ENCODE data around the gene PCDHA1.

The PCDHA1 gene

GRCh38 chr5:141003031-141003430 is 217.1 kb downstream of the PCDHA1 start:
- Histone ChIP-seq H3K36me3 (no peaks in the 10 kb centered on the region), H3K27ac (no peak overlapping the region), H3K27me3 (peaks cover 18% of the 10 kb centered on the region), H3K4me1 (ENCODE audit: control insufficient read depth in 1 of 2, insufficient read depth in 1 of 2, low read depth in 1 of 2, low read length in 1 of 2) (no peaks in the 10 kb centered on the region), H3K9me3 (no peaks in the 10 kb centered on the region), H3K4me3 (ENCODE audit: low read depth in 1 of 2, low read length in 1 of 2) (no peak overlapping the region)
- TF ChIP-seq CTCF (IDR thresholded peaks at IDR 0.05), result no peak

- no peak for TF ChIP-seq CTCF (IDR thresholded peaks at IDR 0.05)
Measured at GRCh38 chr5:141003791-141004611, 218.1 kb downstream of the PCDHA1 start.

GRCh38 chr5:141007791-141008190 is 221.9 kb downstream of the PCDHA1 start:
- no peak overlapping the region for H3K4me3 ChIP-seq (ENCODE audit: low read depth in 1 of 2, low read length in 1 of 2)
- H3K9me3 ChIP-seq, result no peaks in the 10 kb centered on the region
- no peaks in the 10 kb centered on the region for H3K4me1 ChIP-seq (ENCODE audit: control insufficient read depth in 1 of 2, insufficient read depth in 1 of 2, low read depth in 1 of 2, low read length in 1 of 2)
- TF ChIP-seq CTCF (IDR thresholded peaks at IDR 0.05), result no peak
- H3K36me3 ChIP-seq, result no peaks in the 10 kb centered on the region
- no peaks in the 10 kb centered on the region for H3K27me3 ChIP-seq
- no peak overlapping the region for H3K27ac ChIP-seq

More at GRCh38 chr5:141003791-141004611, 218.1 kb downstream of the PCDHA1 start:
- Histone ChIP-seq H3K9me3 (no peaks in the 10 kb centered on the region), H3K4me3 (ENCODE audit: low read depth in 1 of 2, low read length in 1 of 2) (no peak overlapping the region), H3K27ac (no peak overlapping the region), H3K4me1 (ENCODE audit: control insufficient read depth in 1 of 2, insufficient read depth in 1 of 2, low read depth in 1 of 2, low read length in 1 of 2) (no peaks in the 10 kb centered on the region), H3K36me3 (no peaks in the 10 kb centered on the region), H3K27me3 (peaks cover 18% of the 10 kb centered on the region)

GRCh38 chr5:141010047-141010793 is 224.3 kb downstream of the PCDHA1 start:
- TF ChIP-seq CTCF (IDR thresholded peaks at IDR 0.05), result no peak
- Histone ChIP-seq H3K27ac (no peak overlapping the region), H3K27me3 (no peaks in the 10 kb centered on the region), H3K36me3 (no peaks in the 10 kb centered on the region), H3K4me3 (ENCODE audit: low read depth in 1 of 2, low read length in 1 of 2) (no peak overlapping the region), H3K4me1 (ENCODE audit: control insufficient read depth in 1 of 2, insufficient read depth in 1 of 2, low read depth in 1 of 2, low read length in 1 of 2) (no peaks in the 10 kb centered on the region), H3K9me3 (no peaks in the 10 kb centered on the region)

GRCh38 chr5:141017943-141018342 is 232.0 kb downstream of the PCDHA1 start:
- no peaks in the 10 kb centered on the region for H3K36me3 ChIP-seq
- TF ChIP-seq CTCF (IDR thresholded peaks at IDR 0.05), result no peak
- H3K27me3 ChIP-seq, result no peaks in the 10 kb centered on the region
- no peak overlapping the region for H3K27ac ChIP-seq
- H3K9me3 ChIP-seq, result no peaks in the 10 kb centered on the region
- H3K4me1 ChIP-seq (ENCODE audit: control insufficient read depth in 1 of 2, insufficient read depth in 1 of 2, low read depth in 1 of 2, low read length in 1 of 2), result no peaks in the 10 kb centered on the region
- H3K4me3 ChIP-seq (ENCODE audit: low read depth in 1 of 2, low read length in 1 of 2), result no peak overlapping the region

All from neutrophil (primary cell).